Testis (tissue), 2 donors: Measurements from ENCODE around the gene DMD.

Experiments used
- POLR2A ChIP-seq: fragments of 450-650 bp; IDR thresholded peaks from one replicate; pipeline ENCODE4 v1.6.1; 2017; ENCODE audit warnings: antibody characterized with exemption, mild to moderate bottlenecking, moderate library complexity
- TF ChIP-seq, protein P1 (sequence below), 3 experiments: fragments of 450-650 bp in 2 of 3; fragments of 200-600 bp in 1 of 3; sonication (generic) in 1 of 3; IDR thresholded peaks; one replicate each; pipeline ENCODE4 v1.5.1; 2016 to 2019; ENCODE audit warnings: antibody characterized with exemption in 3 of 3, mild to moderate bottlenecking in 2 of 3, moderate library complexity in 1 of 3

DNA sequence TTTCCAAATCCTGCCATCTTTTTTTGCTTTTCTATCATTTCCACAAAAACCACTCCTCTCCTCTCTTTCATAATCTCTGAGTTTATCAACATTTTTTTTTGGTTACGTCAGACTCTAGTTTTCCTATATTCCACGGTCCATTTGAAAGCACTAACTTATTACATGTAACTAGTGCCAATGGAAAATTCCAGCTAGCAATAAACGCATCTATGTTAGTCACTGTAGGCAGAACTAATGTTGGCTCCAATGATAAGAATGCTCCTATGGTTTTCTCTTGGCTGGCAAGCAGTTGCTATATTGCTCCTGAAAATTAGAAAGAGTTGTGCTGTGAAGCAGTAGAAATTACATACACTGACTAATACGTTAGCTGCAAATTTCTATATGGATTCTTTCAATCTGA lies 1504.9 kb downstream of the DMD start:
- TF ChIP-seq POLR2A: no peak
- TF ChIP-seq, protein P1, sequence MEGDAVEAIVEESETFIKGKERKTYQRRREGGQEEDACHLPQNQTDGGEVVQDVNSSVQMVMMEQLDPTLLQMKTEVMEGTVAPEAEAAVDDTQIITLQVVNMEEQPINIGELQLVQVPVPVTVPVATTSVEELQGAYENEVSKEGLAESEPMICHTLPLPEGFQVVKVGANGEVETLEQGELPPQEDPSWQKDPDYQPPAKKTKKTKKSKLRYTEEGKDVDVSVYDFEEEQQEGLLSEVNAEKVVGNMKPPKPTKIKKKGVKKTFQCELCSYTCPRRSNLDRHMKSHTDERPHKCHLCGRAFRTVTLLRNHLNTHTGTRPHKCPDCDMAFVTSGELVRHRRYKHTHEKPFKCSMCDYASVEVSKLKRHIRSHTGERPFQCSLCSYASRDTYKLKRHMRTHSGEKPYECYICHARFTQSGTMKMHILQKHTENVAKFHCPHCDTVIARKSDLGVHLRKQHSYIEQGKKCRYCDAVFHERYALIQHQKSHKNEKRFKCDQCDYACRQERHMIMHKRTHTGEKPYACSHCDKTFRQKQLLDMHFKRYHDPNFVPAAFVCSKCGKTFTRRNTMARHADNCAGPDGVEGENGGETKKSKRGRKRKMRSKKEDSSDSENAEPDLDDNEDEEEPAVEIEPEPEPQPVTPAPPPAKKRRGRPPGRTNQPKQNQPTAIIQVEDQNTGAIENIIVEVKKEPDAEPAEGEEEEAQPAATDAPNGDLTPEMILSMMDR (IDR thresholded peaks at IDR 0.05): no peak
